Coronary artery (tissue), 2 donors: Measurements from ENCODE around the gene LINGO3.

ENCODE experiments used
- DNase-seq: peaks from one replicate; pipeline ENCODE4 v3.0.0-alpha.2; 2017; ENCODE audit warnings: low spot score
- H3K27ac ChIP-seq, 2 donors: fragments of 200-600 bp; sonication (generic); one replicate each; pipeline ENCODE4 v1.5.1; 2016 to 2019
- H3K4me3 ChIP-seq: fragments of 200-600 bp; sonication (generic); 2 replicates; pipeline ENCODE4 v1.5.1; 2016; ENCODE audit warnings: mild to moderate bottlenecking, moderate library complexity
- CTCF ChIP-seq: fragments of 200-600 bp; sonication (generic); IDR thresholded peaks from one replicate; pipeline ENCODE4 v1.5.1; 2019; ENCODE audit warnings: antibody characterized with exemption

The LINGO3 gene

GRCh38 chr19:2273356-2274184 lies 34.4 kb downstream of the LINGO3 start:
- peak; percentile 86 for DNase-seq
- Histone ChIP-seq H3K27ac (peak overlapping the region; percentile 54 to 88), H3K4me3 (peak overlapping the region; percentile 97)
- TF ChIP-seq CTCF, result peak; percentile 97

GRCh38 chr19:2271234-2272103 lies 36.5 kb downstream of the LINGO3 start:
- no peak for DNase-seq
- Histone ChIP-seq H3K4me3 (peak overlapping the region; percentile 97), H3K27ac (peak overlapping the region; percentile 99 to 100)
- TF ChIP-seq CTCF, result no peak

GRCh38 chr19:2270423-2271233 lies 37.3 kb downstream of the LINGO3 start:
- no peak for TF ChIP-seq CTCF
- Histone ChIP-seq H3K27ac (peak overlapping the region; percentile 99 to 100), H3K4me3 (peak overlapping the region; percentile 97)
- peak; percentile 95 for DNase-seq

GRCh38 chr19:2270157-2270422 lies 37.9 kb downstream of the LINGO3 start:
- no peak for DNase-seq
- no peak for TF ChIP-seq CTCF
- Histone ChIP-seq H3K4me3 (peak overlapping the region; percentile 97), H3K27ac (peak overlapping the region; percentile 99 to 100)

- Histone ChIP-seq H3K4me3 (peak overlapping the region; percentile 97), H3K27ac (peak overlapping the region; percentile 99 to 100)
- TF ChIP-seq CTCF, result no peak
- DNase-seq, result peak; percentile 98
These were observed 38.5 kb downstream of the LINGO3 start for GRCh38 chr19:2269244-2270156.

GRCh38 chr19:2268861-2269243 lies 39.1 kb downstream of the LINGO3 start:
- no peak for DNase-seq
- H3K4me3 ChIP-seq, result peak overlapping the region; percentile 97
- H3K27ac ChIP-seq, result peak overlapping the region; percentile 50 to 99
- no peak for TF ChIP-seq CTCF
